PC-9 (cell line): ENCODE measurements around the gene RAD51D. TPM values are rescaled to one million over a fixed set of nuclear protein-coding genes. Genes with fewer than 3 reads are reported as not detected.

Experiments used
- BruUV-seq: library from RNA; stranded (reverse); fragments of 400-500 nt; replicated peaks from 2 replicates; lab custom pipeline; 2021; lab: Mats Ljungman, UMichigan
- CTCF ChIA-PET: fragments of 300-600 bp; sonication (Branson Sonifier 250); formaldehyde crosslinking; loops from one replicate; lab custom pipeline; 2022; ENCODE audit warnings: antibody characterized with exemption; lab: Charles Lee
- POLR2A ChIA-PET: fragments of 300-600 bp; sonication (Branson Sonifier 250); formaldehyde crosslinking; loops from one replicate; lab custom pipeline; 2022; ENCODE audit warnings: antibody characterized with exemption; ENCODE audit not compliant: unreplicated experiment; lab: Charles Lee
- DNase-seq, 2 experiments: peaks; one replicate each; pipeline versions ENCODE4 v3.0.0 to v3.0.0-alpha.2; 2015 to 2022; ENCODE audit warnings: mixed read lengths in 1 of 2
- H2AFZ ChIP-seq: fragments of 200-600 bp; sonication (generic); 2 replicates; pipeline ENCODE4 v1.8.1; 2017; ENCODE audit warnings: antibody characterized with exemption
- H3F3A ChIP-seq: fragments of 200-600 bp; sonication (generic); 2 replicates; pipeline ENCODE4 v1.8.1; 2017; ENCODE audit warnings: antibody characterized with exemption, mild to moderate bottlenecking, low read depth; ENCODE audit not compliant: insufficient read depth
- H3K27ac ChIP-seq: fragments of 200-600 bp; sonication (generic); 2 replicates; pipeline ENCODE4 v1.6.1; 2016; ENCODE audit warnings: mixed run types
- H3K27me3 ChIP-seq: fragments of 200-600 bp; sonication (generic); 2 replicates; pipeline ENCODE4 v1.6.1; 2016; ENCODE audit warnings: low read depth, mixed run types; ENCODE audit not compliant: insufficient read depth
- H3K36me3 ChIP-seq: fragments of 200-600 bp; sonication (generic); 2 replicates; pipeline ENCODE4 v1.6.1; 2016; ENCODE audit warnings: low read depth, mixed run types
- H3K4me1 ChIP-seq: fragments of 200-600 bp; sonication (generic); replicated peaks from 2 replicates; pipeline ENCODE4 v1.6.1; 2016; ENCODE audit warnings: mixed run types; ENCODE audit not compliant: insufficient read depth
- H3K4me2 ChIP-seq: fragments of 200-600 bp; sonication (generic); 2 replicates; pipeline ENCODE4 v1.6.1; 2017; ENCODE audit warnings: mixed run types
- H3K4me3 ChIP-seq: fragments of 200-600 bp; sonication (generic); 2 replicates; pipeline ENCODE4 v1.6.1; 2016; ENCODE audit warnings: mixed run types
- H3K79me2 ChIP-seq: fragments of 200-600 bp; sonication (generic); 2 replicates; pipeline ENCODE4 v1.6.1; 2017; ENCODE audit warnings: low read depth, mixed run types
- H3K9me2 ChIP-seq: fragments of 200-600 bp; sonication (generic); 2 replicates; pipeline ENCODE4 v1.8.1; 2017; ENCODE audit warnings: mild to moderate bottlenecking; ENCODE audit not compliant: insufficient read depth
- H3K9me3 ChIP-seq: fragments of 200-600 bp; sonication (generic); 2 replicates; pipeline ENCODE4 v1.8.1; 2016; ENCODE audit warnings: low read depth; ENCODE audit not compliant: insufficient read depth
- H4K20me1 ChIP-seq: fragments of 200-600 bp; sonication (generic); 2 replicates; pipeline ENCODE4 v1.8.1; 2017; ENCODE audit not compliant: insufficient read depth
- EZH2 ChIP-seq: fragments of 200-600 bp; sonication (generic); IDR thresholded peaks from 2 replicates; pipeline ENCODE4 v1.8.0; 2017; ENCODE audit warnings: antibody characterized with exemption, low read depth
- intact Hi-C: fragments of 100-400 bp; cut with micrococcal nuclease; formaldehyde crosslinking; loops from one replicate; pipeline ENCODE4 v1.10.0; 2022; ENCODE audit not compliant: unreplicated experiment
- total RNA-seq: library from RNA; stranded (reverse); gene quantifications from 2 replicates; pipeline ENCODE4 v1.2.3, GENCODE V29; 2021
- TF ChIP-seq, protein P1 (sequence below): fragments of 200-600 bp; sonication (generic); conservative IDR thresholded peaks from 2 replicates; pipeline ENCODE4 v1.6.1; 2017; ENCODE audit warnings: mixed run types, antibody characterized with exemption, mild to moderate bottlenecking, moderate library complexity

Gene RAD51D
- total RNA-seq, 1 experiment from 2014 or later = 7.8 TPM

GRCh38 chr17:35064516-35065215 lies 55.0 kb downstream of the RAD51D start:
- peak overlapping the region; percentile 71 for H3K4me2 ChIP-seq

GRCh38 chr17:35063514-35064223 lies 56.0 kb downstream of the RAD51D start, which contains the start of gene RFFL:
RFFL (minus strand) TSS chr17:35063707; CDS start chr17:35026553, 37,154 bp downstream.
- no peaks in the 10 kb centered on the region for H3K27me3 ChIP-seq

More at GRCh38 chr17:35064516-35065215, 55.0 kb downstream of the RAD51D start:
- Histone ChIP-seq H2AFZ (no peak overlapping the region), H3K36me3 (no peaks in the 10 kb centered on the region), H3K27ac (peak overlapping the region; percentile 99), H3K9me3 (no peaks in the 10 kb centered on the region; the same call in 1 of the 2 replicates), H3K4me1 (peaks cover 36% of the 10 kb centered on the region), H3K79me2 (peaks cover 13% of the 10 kb centered on the region), H4K20me1 (no peaks in the 10 kb centered on the region), H3F3A (peaks cover 34% of the 10 kb centered on the region), H3K4me3 (no peak overlapping the region; the same call in 1 of the 2 replicates), H3K27me3 (no peaks in the 10 kb centered on the region), H3K9me2 (no peaks in the 10 kb centered on the region)
- no TSS peak for BruUV-seq
- DNase-seq = no peak
- no peak for TF ChIP-seq EZH2
- TF ChIP-seq, protein P1, sequence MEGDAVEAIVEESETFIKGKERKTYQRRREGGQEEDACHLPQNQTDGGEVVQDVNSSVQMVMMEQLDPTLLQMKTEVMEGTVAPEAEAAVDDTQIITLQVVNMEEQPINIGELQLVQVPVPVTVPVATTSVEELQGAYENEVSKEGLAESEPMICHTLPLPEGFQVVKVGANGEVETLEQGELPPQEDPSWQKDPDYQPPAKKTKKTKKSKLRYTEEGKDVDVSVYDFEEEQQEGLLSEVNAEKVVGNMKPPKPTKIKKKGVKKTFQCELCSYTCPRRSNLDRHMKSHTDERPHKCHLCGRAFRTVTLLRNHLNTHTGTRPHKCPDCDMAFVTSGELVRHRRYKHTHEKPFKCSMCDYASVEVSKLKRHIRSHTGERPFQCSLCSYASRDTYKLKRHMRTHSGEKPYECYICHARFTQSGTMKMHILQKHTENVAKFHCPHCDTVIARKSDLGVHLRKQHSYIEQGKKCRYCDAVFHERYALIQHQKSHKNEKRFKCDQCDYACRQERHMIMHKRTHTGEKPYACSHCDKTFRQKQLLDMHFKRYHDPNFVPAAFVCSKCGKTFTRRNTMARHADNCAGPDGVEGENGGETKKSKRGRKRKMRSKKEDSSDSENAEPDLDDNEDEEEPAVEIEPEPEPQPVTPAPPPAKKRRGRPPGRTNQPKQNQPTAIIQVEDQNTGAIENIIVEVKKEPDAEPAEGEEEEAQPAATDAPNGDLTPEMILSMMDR = no peak
- intact Hi-C loops = no loop called here
- ChIA-PET POLR2A (interaction anchor here (0.7 kb wide), 1 partner anchor 23 kb away, joined by 4 read pairs; no protein-coding TSS in a partner anchor), CTCF (no interaction called here)

More at GRCh38 chr17:35063514-35064223, 56.0 kb downstream of the RAD51D start, which contains the start of gene RFFL:
- DNase-seq = peak; percentile 79 to 96
- H3K4me2 ChIP-seq = peak within 1 kb of the TSS; percentile 71
- TSS peak; percentile 94 for BruUV-seq
- intact Hi-C loops = loop anchor here (1.0 kb wide), 2 partner anchors 26 to 60 kb away; no protein-coding TSS in a partner anchor
- no peaks in the 10 kb centered on the region; the same call in 1 of the 2 replicates for H3K9me3 ChIP-seq
- H3K4me3 ChIP-seq = peak within 1 kb of the TSS; percentile 44; the same call in 1 of the 2 replicates
- H3K4me1 ChIP-seq = peaks cover 37% of the 10 kb centered on the region
- H3K27ac ChIP-seq = peak within 1 kb of the TSS; percentile 99
- POLR2A ChIA-PET = interaction anchor here (0.6 to 1.0 kb wide), 2 partner anchors 17 to 478 kb away, joined by 4 to 13 read pairs; no protein-coding TSS in a partner anchor
- H3K9me2 ChIP-seq = no peaks in the 10 kb centered on the region
- CTCF ChIA-PET = interaction anchor here (0.7 kb wide), 2 partner anchors 17 to 193 kb away, joined by 3 read pairs; no protein-coding TSS in a partner anchor
- peaks cover 30% of the 10 kb centered on the region for H3F3A ChIP-seq
- no peak for TF ChIP-seq EZH2
- TF ChIP-seq, protein P1 = no peak
- H3K36me3 ChIP-seq = no peaks in the 10 kb centered on the region
- H2AFZ ChIP-seq = peak within 1 kb of the TSS; percentile 60; the same call in 1 of the 2 replicates
- peaks cover 13% of the 10 kb centered on the region for H3K79me2 ChIP-seq
- no peaks in the 10 kb centered on the region for H4K20me1 ChIP-seq
